ENCODE measurements around the gene CCT7.

GRCh38 chr2:73301636-73302035 is 67.5 kb downstream of the CCT7 start:
- no peak for TF ChIP-seq POLR2A (IDR thresholded peaks at IDR 0.05)
- TF ChIP-seq CTCF (IDR thresholded peaks at IDR 0.05), result no peak

Measured in right lobe of liver (tissue), 4 donors.